Breast epithelium (tissue), 4 donors: ENCODE data around the gene PKN1. TPM values are rescaled to one million over a fixed set of nuclear protein-coding genes. Genes with fewer than 3 reads are reported as not detected.

ENCODE experiments used
- DNase-seq, 2 donors: peaks; one replicate each; pipeline ENCODE4 v3.0.0-alpha.2; 2019; ENCODE audit warnings: low spot score in 2 of 2
- H3K27ac ChIP-seq, 2 donors: fragments of 200-600 bp; sonication (generic) in 1 of 2; one replicate each; pipeline ENCODE4 v1.5.1; 2016 to 2019; ENCODE audit warnings: mild to moderate bottlenecking in 1 of 2
- H3K27me3 ChIP-seq, 2 donors: fragments of 200-600 bp; sonication (generic) in 1 of 2; one replicate each; pipeline versions ENCODE4 v1.5.1 to v1.6.0; 2017 to 2019; ENCODE audit warnings: control low read depth in 1 of 2, mild to moderate bottlenecking in 1 of 2
- H3K36me3 ChIP-seq: fragments of 200-600 bp; one replicate; pipeline ENCODE4 v1.5.1; 2019
- H3K4me1 ChIP-seq, 2 donors: fragments of 200-600 bp; sonication (generic); one replicate each; pipeline ENCODE4 v1.5.1; 2016 to 2019; ENCODE audit warnings: control low read depth in 1 of 2
- H3K4me3 ChIP-seq, 3 donors: fragments of 200-600 bp; sonication (generic); 1 replicate in 2 of 3; 2 replicates in 1 of 3; pipeline ENCODE4 v1.5.1; 2016 to 2019; ENCODE audit warnings: mild to moderate bottlenecking in 3 of 3, moderate library complexity in 2 of 3
- H3K9me3 ChIP-seq, 2 donors: fragments of 200-600 bp; sonication (generic) in 1 of 2; one replicate each; pipeline ENCODE4 v1.5.1; 2016 to 2019; ENCODE audit warnings: control low read depth in 1 of 2
- POLR2A ChIP-seq: fragments of 450-650 bp; IDR thresholded peaks from one replicate; pipeline ENCODE4 v1.6.1; 2016; ENCODE audit warnings: antibody characterized with exemption, mild to moderate bottlenecking, moderate library complexity
- POLR2AphosphoS5 ChIP-seq, 3 donors: sonication (generic); formaldehyde crosslinking; IDR thresholded peaks; one replicate each; pipeline ENCODE4 v1.6.1; 2017; ENCODE audit warnings: antibody characterized with exemption in 3 of 3
- intact Hi-C: fragments of 100-400 bp; cut with DNase I; formaldehyde crosslinking; loops from one replicate; pipeline ENCODE4 v1.15.1; 2023; ENCODE audit warnings: low total_unique reads
- total RNA-seq, 3 donors: library from RNA; depleted of rRNA; stranded (reverse); fragments of >200 nt; gene quantifications; one replicate each; pipeline ENCODE4 v1.1.0, GENCODE V29; 2016
- TF ChIP-seq, protein P1 (sequence below), 3 donors: fragments of 450-650 bp; IDR thresholded peaks; one replicate each; pipeline ENCODE4 v1.5.1; 2016 to 2017; ENCODE audit warnings: antibody characterized with exemption in 3 of 3, mild to moderate bottlenecking in 3 of 3, moderate library complexity in 3 of 3

Gene PKN1
- total RNA-seq, 3 donors from 2014 or later = 40.8 to 78.1 (median 59.6) TPM

GRCh38 chr19:14492756-14493337, 59.7 kb downstream of the PKN1 start:
- no peak overlapping the region for H3K4me3 ChIP-seq
- no peaks in the 10 kb centered on the region for H3K27me3 ChIP-seq
- no peak overlapping the region for H3K27ac ChIP-seq
- H3K4me1 ChIP-seq = peaks cover 9 to 18% of the 10 kb centered on the region in 2 donors
- DNase-seq = no peak
- no peaks in the 10 kb centered on the region for H3K36me3 ChIP-seq
- H3K9me3 ChIP-seq = no peaks in the 10 kb centered on the region
- TF ChIP-seq, protein P1, sequence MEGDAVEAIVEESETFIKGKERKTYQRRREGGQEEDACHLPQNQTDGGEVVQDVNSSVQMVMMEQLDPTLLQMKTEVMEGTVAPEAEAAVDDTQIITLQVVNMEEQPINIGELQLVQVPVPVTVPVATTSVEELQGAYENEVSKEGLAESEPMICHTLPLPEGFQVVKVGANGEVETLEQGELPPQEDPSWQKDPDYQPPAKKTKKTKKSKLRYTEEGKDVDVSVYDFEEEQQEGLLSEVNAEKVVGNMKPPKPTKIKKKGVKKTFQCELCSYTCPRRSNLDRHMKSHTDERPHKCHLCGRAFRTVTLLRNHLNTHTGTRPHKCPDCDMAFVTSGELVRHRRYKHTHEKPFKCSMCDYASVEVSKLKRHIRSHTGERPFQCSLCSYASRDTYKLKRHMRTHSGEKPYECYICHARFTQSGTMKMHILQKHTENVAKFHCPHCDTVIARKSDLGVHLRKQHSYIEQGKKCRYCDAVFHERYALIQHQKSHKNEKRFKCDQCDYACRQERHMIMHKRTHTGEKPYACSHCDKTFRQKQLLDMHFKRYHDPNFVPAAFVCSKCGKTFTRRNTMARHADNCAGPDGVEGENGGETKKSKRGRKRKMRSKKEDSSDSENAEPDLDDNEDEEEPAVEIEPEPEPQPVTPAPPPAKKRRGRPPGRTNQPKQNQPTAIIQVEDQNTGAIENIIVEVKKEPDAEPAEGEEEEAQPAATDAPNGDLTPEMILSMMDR (IDR thresholded peaks at IDR 0.05) = no peak
- no peak for TF ChIP-seq POLR2AphosphoS5 (IDR thresholded peaks at IDR 0.05)
- TF ChIP-seq POLR2A = no peak
- intact Hi-C loops = no loop called here

- Histone ChIP-seq H3K9me3 (no peaks in the 10 kb centered on the region), H3K27me3 (no peaks in the 10 kb centered on the region), H3K36me3 (no peaks in the 10 kb centered on the region), H3K4me1 (peaks cover 9 to 18% of the 10 kb centered on the region in 2 donors), H3K4me3 (peak overlapping the region in 2 of 3 donors; percentile 92 to 96), H3K27ac (peak overlapping the region; percentile 87 to 91)
- no peak for TF ChIP-seq POLR2A
- TF ChIP-seq, protein P1 (IDR thresholded peaks at IDR 0.05) = no peak
- TF ChIP-seq POLR2AphosphoS5 (IDR thresholded peaks at IDR 0.05) = no peak
- intact Hi-C loops = no loop called here
- DNase-seq = no peak
These were observed 61.3 kb downstream of the PKN1 start for GRCh38 chr19:14494411-14494810.

GRCh38 chr19:14494910-14495671, 62.0 kb downstream of the PKN1 start:
- intact Hi-C loops = no loop called here
- no peaks in the 10 kb centered on the region for H3K36me3 ChIP-seq
- H3K27me3 ChIP-seq = no peaks in the 10 kb centered on the region
- DNase-seq = no peak
- TF ChIP-seq POLR2A = no peak
- TF ChIP-seq, protein P1 (IDR thresholded peaks at IDR 0.05) = no peak
- no peak for TF ChIP-seq POLR2AphosphoS5 (IDR thresholded peaks at IDR 0.05)
- peak overlapping the region; percentile 88 to 96 (median 92) for H3K4me3 ChIP-seq
- peaks cover 9 to 18% of the 10 kb centered on the region in 2 donors for H3K4me1 ChIP-seq
- H3K9me3 ChIP-seq = no peaks in the 10 kb centered on the region
- peak overlapping the region; percentile 87 to 91 for H3K27ac ChIP-seq

- intact Hi-C loops = no loop called here
- DNase-seq = no peak
- Histone ChIP-seq H3K27ac (peak overlapping the region; percentile 87 to 91), H3K9me3 (no peaks in the 10 kb centered on the region), H3K4me3 (peak overlapping the region; percentile 88 to 96 (median 92)), H3K36me3 (no peaks in the 10 kb centered on the region), H3K27me3 (no peaks in the 10 kb centered on the region), H3K4me1 (peaks cover 9 to 18% of the 10 kb centered on the region in 2 donors)
- no peak for TF ChIP-seq POLR2AphosphoS5 (IDR thresholded peaks at IDR 0.05)
- TF ChIP-seq, protein P1 (IDR thresholded peaks at IDR 0.05) = no peak
- TF ChIP-seq POLR2A = no peak
These were observed 62.5 kb downstream of the PKN1 start for GRCh38 chr19:14495672-14496028.
